Right cardiac atrium (tissue), 5 donors: ENCODE results near the gene MTUS2. TPM values are rescaled to one million over a fixed set of nuclear protein-coding genes. Genes with fewer than 3 reads are reported as not detected.

Source experiments
- ATAC-seq, 2 donors: fragments of 200-7000 bp; cut with Tn5 transposase; one replicate each; pipeline versions ENCODE4 v1.8.0 to v1.9.1; 2020; ENCODE audit warnings: moderate library complexity in 2 of 2, mild to moderate bottlenecking in 1 of 2
- DNase-seq, 3 donors: peaks; one replicate each; pipeline ENCODE4 v3.0.0-alpha.2; 2020
- H3K27ac ChIP-seq: one replicate; pipeline ENCODE4 v1.5.1; 2013; ENCODE audit warnings: mild to moderate bottlenecking, low read length, control low read depth, moderate library complexity
- H3K27me3 ChIP-seq: one replicate; pipeline ENCODE4 v1.6.1; 2013; ENCODE audit not compliant: control insufficient read depth, insufficient read depth
- H3K4me1 ChIP-seq: one replicate; pipeline ENCODE4 v1.6.1; 2013; ENCODE audit warnings: low read length; ENCODE audit not compliant: control insufficient read depth, insufficient read depth
- H3K4me3 ChIP-seq: one replicate; pipeline ENCODE4 v1.5.1; 2013; ENCODE audit warnings: low read length, control low read depth
- H3K9me3 ChIP-seq: one replicate; pipeline ENCODE4 v1.6.1; 2013; ENCODE audit warnings: low read length; ENCODE audit not compliant: control insufficient read depth
- WGBS: extraction: QIAGEN DNeasy Blood & Tissue Kit; methylation state at CpG from one replicate; pipeline ENCODE4 v1.1.7; 2013; 5-methylcytosine and 5-hydroxymethylcytosine counted together
- intact Hi-C, 4 donors: fragments of 100-400 bp; cut with DNase I; formaldehyde crosslinking; loops; one replicate each; pipeline versions ENCODE4 v1.11.0 to v1.14.0; 2022 to 2023
- polyA plus RNA-seq: library from polyadenylated mRNA; stranded (reverse); fragments of 200-250 nt; gene quantifications from one replicate; pipeline ENCODE4 v1.2.3, GENCODE V29; 2013
- total RNA-seq, 4 donors: library from RNA; stranded (reverse); fragmentation: NEBNext Ultra II Directional; extraction: Animal tissue kit (Norgen Biotek cat#: 25700); gene quantifications; one replicate each; pipeline ENCODE4 v1.2.1, GENCODE V29; 2021
- donor health status: healthy with polysubstance abuse.
- donor health status: DM: no; HTN: yes; CAD: no.
- donor health status: DM: no; HTN: no; CAD: no.
- donor health status: DM: no; HTN: yes; CAD: no; lungs with severe emphysema.
- donor health status: DM: yes; HTN: yes; CAD: no.

Gene MTUS2
- total and polyA plus RNA-seq, 5 donors, result 25.9 to 139 (median 79.1) TPM

GRCh38 chr13:29022968-29023367, 202.8 kb downstream of the MTUS2 start:
- intact Hi-C loops, result no loop called here
- no peak for DNase-seq
- no peak overlapping the region for H3K4me3 ChIP-seq
- no peak overlapping the region for H3K27ac ChIP-seq
- H3K4me1 ChIP-seq, result no peaks in the 10 kb centered on the region
- WGBS, result 92% methylated on average over 3 of the region's 3 CpGs
- no peaks in the 10 kb centered on the region for H3K27me3 ChIP-seq
- ATAC-seq, result no peak
- no peaks in the 10 kb centered on the region for H3K9me3 ChIP-seq

GRCh38 chr13:29024783-29025182, 204.6 kb downstream of the MTUS2 start:
- Histone ChIP-seq H3K4me3 (no peak overlapping the region), H3K9me3 (no peaks in the 10 kb centered on the region), H3K27me3 (no peaks in the 10 kb centered on the region), H3K27ac (no peak overlapping the region), H3K4me1 (no peaks in the 10 kb centered on the region)
- WGBS, result 61% methylated on average over 8 of the region's 8 CpGs
- no peak for ATAC-seq
- DNase-seq, result no peak
- intact Hi-C loops, result no loop called here

- intact Hi-C loops, result no loop called here
- Histone ChIP-seq H3K4me3 (no peak overlapping the region), H3K4me1 (no peaks in the 10 kb centered on the region), H3K27ac (no peak overlapping the region), H3K9me3 (no peaks in the 10 kb centered on the region), H3K27me3 (no peaks in the 10 kb centered on the region)
- DNase-seq (no peak), ATAC-seq (no peak)
- 78% methylated on average over 5 of the region's 5 CpGs for WGBS
Measured at GRCh38 chr13:29028868-29029267, 208.7 kb downstream of the MTUS2 start.

GRCh38 chr13:29038700-29039099, 218.6 kb downstream of the MTUS2 start:
- Histone ChIP-seq H3K27ac (no peak overlapping the region), H3K9me3 (no peaks in the 10 kb centered on the region), H3K4me1 (no peaks in the 10 kb centered on the region), H3K4me3 (no peak overlapping the region), H3K27me3 (no peaks in the 10 kb centered on the region)
- 90% methylated on average over 11 of the region's 11 CpGs for WGBS
- intact Hi-C loops, result no loop called here
- ATAC-seq (no peak), DNase-seq (no peak)

- ATAC-seq, result no peak
- H3K4me3 ChIP-seq, result no peak overlapping the region
- H3K9me3 ChIP-seq, result no peaks in the 10 kb centered on the region
- no peaks in the 10 kb centered on the region for H3K27me3 ChIP-seq
- intact Hi-C loops, result no loop called here
- 87% methylated on average over 18 of the region's 18 CpGs for WGBS
- peak in 1 of 3 donors; percentile 56 for DNase-seq
- H3K27ac ChIP-seq, result no peak overlapping the region
- no peaks in the 10 kb centered on the region for H3K4me1 ChIP-seq
Measured at GRCh38 chr13:29039212-29039611, 219.1 kb downstream of the MTUS2 start.

GRCh38 chr13:29046588-29046987, 226.4 kb downstream of the MTUS2 start:
- WGBS, result 18% methylated on average over 4 of the region's 4 CpGs
- no peak for ATAC-seq
- intact Hi-C loops, result no loop called here

GRCh38 chr13:29049524-29049923, 229.4 kb downstream of the MTUS2 start:
- WGBS, result 60% methylated on average over 6 of the region's 6 CpGs
- no peak for ATAC-seq

More at GRCh38 chr13:29046588-29046987, 226.4 kb downstream of the MTUS2 start:
- H3K9me3 ChIP-seq, result no peaks in the 10 kb centered on the region
- H3K27ac ChIP-seq, result no peak overlapping the region
- no peak overlapping the region for H3K4me3 ChIP-seq
- no peaks in the 10 kb centered on the region for H3K27me3 ChIP-seq
- H3K4me1 ChIP-seq, result no peaks in the 10 kb centered on the region
- DNase-seq, result no peak

GRCh38 chr13:29050719-29051118, 230.6 kb downstream of the MTUS2 start:
- DNase-seq, result no peak
- no peak overlapping the region for H3K4me3 ChIP-seq
- WGBS, result 68% methylated on average over 4 of the region's 4 CpGs
- H3K4me1 ChIP-seq, result no peaks in the 10 kb centered on the region
- no peaks in the 10 kb centered on the region for H3K27me3 ChIP-seq
- no peaks in the 10 kb centered on the region for H3K9me3 ChIP-seq
- ATAC-seq, result no peak
- no peak overlapping the region for H3K27ac ChIP-seq
- intact Hi-C loops, result no loop called here

More at GRCh38 chr13:29049524-29049923, 229.4 kb downstream of the MTUS2 start:
- Histone ChIP-seq H3K4me1 (no peaks in the 10 kb centered on the region), H3K27ac (no peak overlapping the region), H3K27me3 (no peaks in the 10 kb centered on the region), H3K4me3 (no peak overlapping the region), H3K9me3 (no peaks in the 10 kb centered on the region)
- no peak for DNase-seq
- intact Hi-C loops, result no loop called here

GRCh38 chr13:29059800-29060199, 239.7 kb downstream of the MTUS2 start:
- Histone ChIP-seq H3K27ac (no peak overlapping the region), H3K27me3 (no peaks in the 10 kb centered on the region), H3K4me3 (no peak overlapping the region), H3K9me3 (no peaks in the 10 kb centered on the region), H3K4me1 (peaks cover 3% of the 10 kb centered on the region)
- intact Hi-C loops, result no loop called here
- peak in 1 of 2 donors; percentile 19 for ATAC-seq
- 83% methylated on average over 2 of the region's 2 CpGs for WGBS
- peak in 2 of 3 donors; percentile 9 to 40 for DNase-seq

GRCh38 chr13:29065142-29065541, 245.0 kb downstream of the MTUS2 start:
- no peak overlapping the region for H3K27ac ChIP-seq
- peaks cover 1% of the 10 kb centered on the region for H3K4me1 ChIP-seq
- ATAC-seq (no peak), DNase-seq (no peak)
- H3K4me3 ChIP-seq, result no peak overlapping the region
- intact Hi-C loops, result no loop called here
- no peaks in the 10 kb centered on the region for H3K9me3 ChIP-seq
- H3K27me3 ChIP-seq, result no peaks in the 10 kb centered on the region
- 82% methylated on average over 3 of the region's 3 CpGs for WGBS

- 20% methylated on average over 3 of the region's 3 CpGs for WGBS
- H3K27me3 ChIP-seq, result no peaks in the 10 kb centered on the region
- no peak overlapping the region for H3K27ac ChIP-seq
- intact Hi-C loops, result no loop called here
- no peak overlapping the region for H3K4me3 ChIP-seq
- no peak for DNase-seq
- no peaks in the 10 kb centered on the region for H3K9me3 ChIP-seq
- H3K4me1 ChIP-seq, result peaks cover 1% of the 10 kb centered on the region
- no peak for ATAC-seq
Measured at GRCh38 chr13:29067306-29067945, 247.3 kb downstream of the MTUS2 start.

GRCh38 chr13:29073755-29074154, 253.6 kb downstream of the MTUS2 start:
- Histone ChIP-seq H3K27ac (no peak overlapping the region), H3K4me3 (no peak overlapping the region), H3K27me3 (no peaks in the 10 kb centered on the region), H3K9me3 (no peaks in the 10 kb centered on the region), H3K4me1 (peaks cover 1% of the 10 kb centered on the region)
- intact Hi-C loops, result no loop called here
- ATAC-seq, result no peak
- no peak for DNase-seq
- WGBS, result 39% methylated on average over 3 of the region's 3 CpGs
